ENCODE results near the gene ZSCAN23.

Gene ZSCAN23

DNA sequence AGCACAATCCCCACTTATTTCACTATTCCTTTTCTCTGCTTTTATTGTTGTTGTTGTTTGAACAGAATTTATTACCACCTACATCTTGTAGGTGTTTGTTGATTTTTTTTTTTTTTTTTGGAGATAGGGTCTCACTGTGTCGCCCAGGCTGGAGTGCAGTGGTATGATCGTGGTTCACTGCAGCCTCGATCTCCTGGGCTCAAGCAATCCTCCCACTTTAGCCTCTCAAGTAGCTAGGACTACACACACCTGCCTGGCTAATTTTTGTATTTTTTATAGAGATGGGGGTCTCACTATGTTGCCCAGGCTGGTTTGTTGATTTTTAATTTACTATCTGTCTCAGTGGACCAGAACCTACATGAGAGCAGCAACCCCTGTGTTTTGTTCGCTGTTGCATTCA is 47.4 kb downstream of the ZSCAN23 start:
- H3K27me3 ChIP-seq (ENCODE audit: insufficient read depth, poor library complexity, severe bottlenecking) = no peaks in the 10 kb centered on the region
- no peak overlapping the region for H3K27ac ChIP-seq (replicated peaks)
- DNase-seq (ENCODE audit: low read depth in 1 of 2, low spot score in 1 of 2) = no peak
- no peak overlapping the region for H3K4me3 ChIP-seq (replicated peaks; ENCODE audit: insufficient read depth, low read length)
- TF ChIP-seq, protein P1, sequence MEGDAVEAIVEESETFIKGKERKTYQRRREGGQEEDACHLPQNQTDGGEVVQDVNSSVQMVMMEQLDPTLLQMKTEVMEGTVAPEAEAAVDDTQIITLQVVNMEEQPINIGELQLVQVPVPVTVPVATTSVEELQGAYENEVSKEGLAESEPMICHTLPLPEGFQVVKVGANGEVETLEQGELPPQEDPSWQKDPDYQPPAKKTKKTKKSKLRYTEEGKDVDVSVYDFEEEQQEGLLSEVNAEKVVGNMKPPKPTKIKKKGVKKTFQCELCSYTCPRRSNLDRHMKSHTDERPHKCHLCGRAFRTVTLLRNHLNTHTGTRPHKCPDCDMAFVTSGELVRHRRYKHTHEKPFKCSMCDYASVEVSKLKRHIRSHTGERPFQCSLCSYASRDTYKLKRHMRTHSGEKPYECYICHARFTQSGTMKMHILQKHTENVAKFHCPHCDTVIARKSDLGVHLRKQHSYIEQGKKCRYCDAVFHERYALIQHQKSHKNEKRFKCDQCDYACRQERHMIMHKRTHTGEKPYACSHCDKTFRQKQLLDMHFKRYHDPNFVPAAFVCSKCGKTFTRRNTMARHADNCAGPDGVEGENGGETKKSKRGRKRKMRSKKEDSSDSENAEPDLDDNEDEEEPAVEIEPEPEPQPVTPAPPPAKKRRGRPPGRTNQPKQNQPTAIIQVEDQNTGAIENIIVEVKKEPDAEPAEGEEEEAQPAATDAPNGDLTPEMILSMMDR (IDR thresholded peaks at IDR 0.05; ENCODE audit: insufficient read depth, low read length) = no peak
- TF ChIP-seq, protein P2, sequence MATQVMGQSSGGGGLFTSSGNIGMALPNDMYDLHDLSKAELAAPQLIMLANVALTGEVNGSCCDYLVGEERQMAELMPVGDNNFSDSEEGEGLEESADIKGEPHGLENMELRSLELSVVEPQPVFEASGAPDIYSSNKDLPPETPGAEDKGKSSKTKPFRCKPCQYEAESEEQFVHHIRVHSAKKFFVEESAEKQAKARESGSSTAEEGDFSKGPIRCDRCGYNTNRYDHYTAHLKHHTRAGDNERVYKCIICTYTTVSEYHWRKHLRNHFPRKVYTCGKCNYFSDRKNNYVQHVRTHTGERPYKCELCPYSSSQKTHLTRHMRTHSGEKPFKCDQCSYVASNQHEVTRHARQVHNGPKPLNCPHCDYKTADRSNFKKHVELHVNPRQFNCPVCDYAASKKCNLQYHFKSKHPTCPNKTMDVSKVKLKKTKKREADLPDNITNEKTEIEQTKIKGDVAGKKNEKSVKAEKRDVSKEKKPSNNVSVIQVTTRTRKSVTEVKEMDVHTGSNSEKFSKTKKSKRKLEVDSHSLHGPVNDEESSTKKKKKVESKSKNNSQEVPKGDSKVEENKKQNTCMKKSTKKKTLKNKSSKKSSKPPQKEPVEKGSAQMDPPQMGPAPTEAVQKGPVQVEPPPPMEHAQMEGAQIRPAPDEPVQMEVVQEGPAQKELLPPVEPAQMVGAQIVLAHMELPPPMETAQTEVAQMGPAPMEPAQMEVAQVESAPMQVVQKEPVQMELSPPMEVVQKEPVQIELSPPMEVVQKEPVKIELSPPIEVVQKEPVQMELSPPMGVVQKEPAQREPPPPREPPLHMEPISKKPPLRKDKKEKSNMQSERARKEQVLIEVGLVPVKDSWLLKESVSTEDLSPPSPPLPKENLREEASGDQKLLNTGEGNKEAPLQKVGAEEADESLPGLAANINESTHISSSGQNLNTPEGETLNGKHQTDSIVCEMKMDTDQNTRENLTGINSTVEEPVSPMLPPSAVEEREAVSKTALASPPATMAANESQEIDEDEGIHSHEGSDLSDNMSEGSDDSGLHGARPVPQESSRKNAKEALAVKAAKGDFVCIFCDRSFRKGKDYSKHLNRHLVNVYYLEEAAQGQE (IDR thresholded peaks at IDR 0.05; ENCODE audit: insufficient replicate concordance, low read depth) = no peak
- TF ChIP-seq SPI1 (IDR thresholded peaks at IDR 0.05; ENCODE audit: borderline replicate concordance, low read depth) (no peak), POLR2AphosphoS5 (IDR thresholded peaks at IDR 0.05; ENCODE audit: low read depth) (no peak), GABPA (IDR thresholded peaks at IDR 0.05; ENCODE audit: low read depth) (no peak)

DNA sequence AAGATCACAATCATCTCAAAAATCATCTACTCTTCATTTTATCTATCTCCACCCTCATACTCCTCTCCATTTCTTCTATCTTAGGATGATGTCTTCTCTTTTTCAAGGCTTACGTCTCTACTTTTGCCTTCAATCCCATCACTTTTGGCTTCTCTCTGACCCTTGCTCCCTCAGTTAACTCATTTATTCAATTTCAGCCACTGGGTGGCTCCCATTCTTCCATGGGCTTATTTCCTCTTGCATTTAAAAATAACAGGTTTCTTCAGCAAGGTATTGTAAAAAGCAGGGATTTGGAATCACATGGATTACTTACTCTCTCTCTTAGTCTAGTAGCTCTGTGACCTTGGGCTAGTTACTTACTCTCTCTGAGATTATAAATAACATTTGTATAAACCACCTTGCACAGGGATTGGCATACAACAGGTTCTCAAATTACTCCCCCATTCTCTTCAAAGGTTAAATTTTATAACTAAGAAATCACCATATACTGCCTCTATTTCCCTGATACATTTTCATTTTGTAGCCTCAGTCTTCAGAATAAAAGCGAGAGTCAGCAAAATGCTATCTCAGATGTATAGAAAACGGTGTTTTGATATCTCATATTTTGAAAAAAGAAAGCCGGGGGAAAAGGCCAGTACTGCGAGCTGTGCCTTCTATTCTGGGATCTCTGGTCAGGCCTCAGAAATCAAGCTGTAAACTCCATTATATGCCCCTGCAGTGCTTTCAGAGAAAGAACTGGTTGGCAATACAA is 49.2 kb downstream of the ZSCAN23 start:
- Histone ChIP-seq H3K27ac (replicated peaks) (no peak overlapping the region), H3K4me3 (replicated peaks; ENCODE audit: insufficient read depth, low read length) (no peak overlapping the region), H3K27me3 (ENCODE audit: insufficient read depth, poor library complexity, severe bottlenecking) (no peaks in the 10 kb centered on the region)
- TF ChIP-seq SPI1 (IDR thresholded peaks at IDR 0.05; ENCODE audit: borderline replicate concordance, low read depth) (no peak), POLR2AphosphoS5 (IDR thresholded peaks at IDR 0.05; ENCODE audit: low read depth) (no peak), GABPA (IDR thresholded peaks at IDR 0.05; ENCODE audit: low read depth) (no peak)
- TF ChIP-seq, protein P2 (IDR thresholded peaks at IDR 0.05; ENCODE audit: insufficient replicate concordance, low read depth) = no peak
- TF ChIP-seq, protein P1 (IDR thresholded peaks at IDR 0.05; ENCODE audit: insufficient read depth, low read length) = no peak
- no peak for DNase-seq (ENCODE audit: low read depth in 1 of 2, low spot score in 1 of 2)

GRCh38 chr6:28390688-28391087 is 52.6 kb downstream of the ZSCAN23 start:
- no peak for DNase-seq (ENCODE audit: low read depth in 1 of 2, low spot score in 1 of 2)
- H3K27ac ChIP-seq (replicated peaks) = no peak overlapping the region
- TF ChIP-seq POLR2AphosphoS5 (IDR thresholded peaks at IDR 0.05; ENCODE audit: low read depth) (no peak), GABPA (IDR thresholded peaks at IDR 0.05; ENCODE audit: low read depth) (no peak), SPI1 (IDR thresholded peaks at IDR 0.05; ENCODE audit: borderline replicate concordance, low read depth) (no peak)
- TF ChIP-seq, protein P1 (IDR thresholded peaks at IDR 0.05; ENCODE audit: insufficient read depth, low read length) = no peak
- TF ChIP-seq, protein P2 (IDR thresholded peaks at IDR 0.05; ENCODE audit: insufficient replicate concordance, low read depth) = no peak
- H3K27me3 ChIP-seq (ENCODE audit: insufficient read depth, poor library complexity, severe bottlenecking) = no peaks in the 10 kb centered on the region
- no peak overlapping the region for H3K4me3 ChIP-seq (replicated peaks; ENCODE audit: insufficient read depth, low read length)

Data from HL-60 (cell line).